K562 (cell line): Measurements from ENCODE around the gene ETFRF1. TPM values are rescaled to one million over a fixed set of nuclear protein-coding genes. Genes with fewer than 3 reads are reported as not detected.

Experiments used
- BRCA1 ChIP-seq, 2 experiments: fragments of 450-650 bp in 1 of 2; sonication (generic) in 1 of 2; formaldehyde crosslinking in 1 of 2; IDR thresholded peaks; 2 replicates each; pipeline versions ENCODE4 v1.5.0 to v1.6.1; 2017 to 2020; ENCODE audit warnings: mild to moderate bottlenecking in 1 of 2, missing genetic modification reagents in 1 of 2
- CEBPB ChIP-seq: fragments of 450-650 bp; IDR thresholded peaks from 2 replicates; pipeline ENCODE4 v1.6.1; 2016; ENCODE audit warnings: missing genetic modification characterization, missing compliant biosample characterization
- EZH2 ChIP-seq: IDR thresholded peaks from 2 replicates; pipeline ENCODE4 v1.6.1; 2012; ENCODE audit warnings: low read depth, mild to moderate bottlenecking, inconsistent platforms, low read length, borderline replicate concordance
- FOXP1 ChIP-seq: sonication (generic); formaldehyde crosslinking; IDR thresholded peaks from 2 replicates; pipeline ENCODE4 v1.8.0; 2022; ENCODE audit warnings: mild to moderate bottlenecking, missing genetic modification reagents
- HNRNPH1 ChIP-seq: fragments of 200-400 bp; formaldehyde crosslinking; optimal IDR thresholded peaks from 2 replicates; pipeline ENCODE3; 2017; ENCODE audit warnings: low read depth, mild to moderate bottlenecking, low read length, moderate library complexity
- KHSRP ChIP-seq: fragments of 450-650 bp; IDR thresholded peaks from 2 replicates; pipeline ENCODE4 v1.6.1; 2017
- NR2C2 ChIP-seq, 2 experiments: fragments of 200-800 bp in 1 of 2; sonication (Bioruptor generic) in 1 of 2; sonication (generic) in 1 of 2; formaldehyde crosslinking in 1 of 2; IDR thresholded peaks; 2 replicates each; pipeline versions ENCODE4 v1.6.1 to v1.8.0; 2016 to 2022; ENCODE audit warnings: mild to moderate bottlenecking in 1 of 2, missing compliant biosample characterization in 1 of 2, missing genetic modification characterization in 1 of 2, missing genetic modification reagents in 1 of 2
- SIN3A ChIP-seq, 2 experiments: fragments of 150-350 bp in 1 of 2; IDR thresholded peaks; 2 replicates each; pipeline ENCODE4 v1.6.1; 2011 to 2016; ENCODE audit warnings: borderline replicate concordance in 2 of 2, low read depth in 2 of 2, low read length in 2 of 2, mild to moderate bottlenecking in 2 of 2, moderate library complexity in 2 of 2; ENCODE audit not compliant: control insufficient read depth in 1 of 2
- ZBTB7A ChIP-seq: IDR thresholded peaks from 2 replicates; pipeline ENCODE4 v1.6.1; 2011; ENCODE audit warnings: low read depth, mild to moderate bottlenecking, low read length, moderate library complexity, borderline replicate concordance; ENCODE audit not compliant: control insufficient read depth
- polyA plus RNA-seq, 8 experiments: library from polyadenylated mRNA; depleted of rRNA in 4 of 8; stranded (reverse) in 5 of 8; unstranded in 3 of 8; fragments of >200 nt; fragmentation: Nextera tagmentation in 2 of 8; fragmentation: Illumina TruSeq in 1 of 8; extraction: Ambion mirVana in 2 of 8; extraction: Trizol in 1 of 8; gene quantifications; 2 replicates each; pipeline versions ENCODE4 v1.2.1 to v1.2.3, GENCODE V29; 2011 to 2014; ENCODE audit warnings: inconsistent platforms in 1 of 8, missing spikeins in 1 of 8
- total RNA-seq, 7 experiments: library from RNA; depleted of rRNA in 6 of 7; stranded (reverse); fragments of >200 nt in 6 of 7; fragmentation: Illumina TruSeq in 2 of 7; extraction: Trizol in 2 of 7; gene quantifications; 2 replicates each; pipeline versions ENCODE4 v1.2.1 to v1.2.3, GENCODE V29; 2011 to 2021; ENCODE audit warnings: low replicate concordance in 1 of 7
- TF ChIP-seq, protein P1 (sequence below): fragments of 150-350 bp; IDR thresholded peaks from 2 replicates; pipeline ENCODE4 v1.6.1; 2014; ENCODE audit warnings: low read depth, mild to moderate bottlenecking, low read length, borderline replicate concordance
- TF ChIP-seq, protein P2 (sequence below): IDR thresholded peaks from 2 replicates; pipeline ENCODE4 v1.6.1; 2014; ENCODE audit warnings: antibody characterized with exemption
- TF ChIP-seq, protein P3 (sequence below): fragments of 450-650 bp; formaldehyde crosslinking; IDR thresholded peaks from 2 replicates; pipeline ENCODE4 v1.4.0; 2020; ENCODE audit warnings: mild to moderate bottlenecking, moderate library complexity
- TF ChIP-seq, protein P4 (sequence below), 2 experiments: IDR thresholded peaks; 2 replicates each; pipeline ENCODE4 v1.6.1; 2011; ENCODE audit warnings: borderline replicate concordance in 1 of 2, control low read depth in 1 of 2, low read depth in 1 of 2, low read length in 1 of 2, mild to moderate bottlenecking in 1 of 2, mixed read lengths in 1 of 2, moderate library complexity in 1 of 2; ENCODE audit not compliant: insufficient read depth in 1 of 2, insufficient read length in 1 of 2, poor library complexity in 1 of 2, severe bottlenecking in 1 of 2; ENCODE audit errors: extremely low read depth in 1 of 2
- TF ChIP-seq, protein P5 (sequence below): fragments of 450-650 bp; IDR thresholded peaks from 2 replicates; pipeline ENCODE4 v1.6.1; 2016; ENCODE audit warnings: low read depth, mild to moderate bottlenecking, moderate library complexity

The ETFRF1 gene
- total and polyA plus RNA-seq, 9 of the 15 experiments (the other 6 are each of a cell fraction or from before 2014, with no cell fraction given): 16.1 to 107 (median 33.7) TPM

DNA sequence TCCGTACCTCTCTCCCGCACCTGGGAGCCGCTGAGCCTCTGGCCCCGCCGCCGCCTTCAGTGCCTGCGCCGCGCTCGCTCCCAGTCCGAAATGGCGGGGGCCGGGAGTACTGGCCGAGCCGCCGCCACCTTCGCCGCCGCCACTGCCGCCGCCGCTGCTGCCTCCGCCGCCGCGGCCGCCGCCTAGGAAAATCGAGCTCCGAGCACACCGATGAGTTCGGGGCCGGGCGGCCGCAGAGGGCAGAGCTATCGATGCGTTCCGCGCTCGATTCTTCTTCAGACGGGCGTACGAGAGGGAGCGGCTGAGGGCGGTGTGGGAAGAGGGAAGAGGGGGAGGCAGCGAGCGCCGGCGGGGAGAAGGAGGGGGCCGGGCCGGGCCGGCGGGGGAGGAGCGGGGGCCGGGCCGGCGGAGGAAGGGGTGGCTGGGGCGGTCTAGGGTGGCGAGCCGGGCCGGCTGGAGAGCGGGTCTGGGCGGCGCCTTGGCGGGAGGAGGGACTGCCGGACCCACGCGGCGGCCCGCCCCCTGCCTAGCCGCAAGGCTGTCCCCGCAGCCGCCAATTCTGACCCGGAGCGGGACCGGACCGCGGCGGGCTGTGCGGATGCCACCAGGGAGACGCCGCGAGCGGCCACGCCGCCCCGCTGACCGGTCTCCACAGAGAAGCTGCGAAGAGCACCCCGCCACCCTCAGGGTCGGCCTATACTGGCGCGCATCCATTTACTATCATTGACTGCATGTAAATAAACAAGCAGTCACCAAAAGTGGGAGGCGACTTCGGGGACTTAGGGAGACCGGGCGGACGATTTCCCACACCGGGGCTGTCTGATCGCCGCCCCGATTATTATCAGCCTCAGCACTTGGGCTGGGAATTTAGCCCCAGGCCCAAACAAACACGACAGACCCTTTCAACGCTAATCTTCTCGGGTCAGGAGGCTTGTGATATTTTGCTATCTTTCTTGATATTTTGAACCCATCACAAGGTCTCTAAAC, 56.0 kb downstream of the ETFRF1 start, which contains the start of gene KRAS (continued):
- TF ChIP-seq, protein P1, sequence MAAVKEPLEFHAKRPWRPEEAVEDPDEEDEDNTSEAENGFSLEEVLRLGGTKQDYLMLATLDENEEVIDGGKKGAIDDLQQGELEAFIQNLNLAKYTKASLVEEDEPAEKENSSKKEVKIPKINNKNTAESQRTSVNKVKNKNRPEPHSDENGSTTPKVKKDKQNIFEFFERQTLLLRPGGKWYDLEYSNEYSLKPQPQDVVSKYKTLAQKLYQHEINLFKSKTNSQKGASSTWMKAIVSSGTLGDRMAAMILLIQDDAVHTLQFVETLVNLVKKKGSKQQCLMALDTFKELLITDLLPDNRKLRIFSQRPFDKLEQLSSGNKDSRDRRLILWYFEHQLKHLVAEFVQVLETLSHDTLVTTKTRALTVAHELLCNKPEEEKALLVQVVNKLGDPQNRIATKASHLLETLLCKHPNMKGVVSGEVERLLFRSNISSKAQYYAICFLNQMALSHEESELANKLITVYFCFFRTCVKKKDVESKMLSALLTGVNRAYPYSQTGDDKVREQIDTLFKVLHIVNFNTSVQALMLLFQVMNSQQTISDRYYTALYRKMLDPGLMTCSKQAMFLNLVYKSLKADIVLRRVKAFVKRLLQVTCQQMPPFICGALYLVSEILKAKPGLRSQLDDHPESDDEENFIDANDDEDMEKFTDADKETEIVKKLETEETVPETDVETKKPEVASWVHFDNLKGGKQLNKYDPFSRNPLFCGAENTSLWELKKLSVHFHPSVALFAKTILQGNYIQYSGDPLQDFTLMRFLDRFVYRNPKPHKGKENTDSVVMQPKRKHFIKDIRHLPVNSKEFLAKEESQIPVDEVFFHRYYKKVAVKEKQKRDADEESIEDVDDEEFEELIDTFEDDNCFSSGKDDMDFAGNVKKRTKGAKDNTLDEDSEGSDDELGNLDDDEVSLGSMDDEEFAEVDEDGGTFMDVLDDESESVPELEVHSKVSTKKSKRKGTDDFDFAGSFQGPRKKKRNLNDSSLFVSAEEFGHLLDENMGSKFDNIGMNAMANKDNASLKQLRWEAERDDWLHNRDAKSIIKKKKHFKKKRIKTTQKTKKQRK: no peak
- no peak for TF ChIP-seq EZH2
- TF ChIP-seq, protein P2, sequence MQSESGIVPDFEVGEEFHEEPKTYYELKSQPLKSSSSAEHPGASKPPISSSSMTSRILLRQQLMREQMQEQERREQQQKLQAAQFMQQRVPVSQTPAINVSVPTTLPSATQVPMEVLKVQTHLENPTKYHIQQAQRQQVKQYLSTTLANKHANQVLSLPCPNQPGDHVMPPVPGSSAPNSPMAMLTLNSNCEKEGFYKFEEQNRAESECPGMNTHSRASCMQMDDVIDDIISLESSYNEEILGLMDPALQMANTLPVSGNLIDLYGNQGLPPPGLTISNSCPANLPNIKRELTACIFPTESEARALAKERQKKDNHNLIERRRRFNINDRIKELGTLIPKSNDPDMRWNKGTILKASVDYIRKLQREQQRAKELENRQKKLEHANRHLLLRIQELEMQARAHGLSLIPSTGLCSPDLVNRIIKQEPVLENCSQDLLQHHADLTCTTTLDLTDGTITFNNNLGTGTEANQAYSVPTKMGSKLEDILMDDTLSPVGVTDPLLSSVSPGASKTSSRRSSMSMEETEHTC: no peak
- peak; percentile 22; the same call in 1 of the 2 replicates for TF ChIP-seq ZBTB7A
- peak; percentile 56 to 59; a peak in 2 of 4 replicates for TF ChIP-seq SIN3A (IDR thresholded peaks at IDR 0.05; ENCODE audit: borderline replicate concordance in 2 of 2, control insufficient read depth in 1 of 2, low read depth in 2 of 2, low read length in 2 of 2)
- no peak for TF ChIP-seq KHSRP
- TF ChIP-seq, protein P3, sequence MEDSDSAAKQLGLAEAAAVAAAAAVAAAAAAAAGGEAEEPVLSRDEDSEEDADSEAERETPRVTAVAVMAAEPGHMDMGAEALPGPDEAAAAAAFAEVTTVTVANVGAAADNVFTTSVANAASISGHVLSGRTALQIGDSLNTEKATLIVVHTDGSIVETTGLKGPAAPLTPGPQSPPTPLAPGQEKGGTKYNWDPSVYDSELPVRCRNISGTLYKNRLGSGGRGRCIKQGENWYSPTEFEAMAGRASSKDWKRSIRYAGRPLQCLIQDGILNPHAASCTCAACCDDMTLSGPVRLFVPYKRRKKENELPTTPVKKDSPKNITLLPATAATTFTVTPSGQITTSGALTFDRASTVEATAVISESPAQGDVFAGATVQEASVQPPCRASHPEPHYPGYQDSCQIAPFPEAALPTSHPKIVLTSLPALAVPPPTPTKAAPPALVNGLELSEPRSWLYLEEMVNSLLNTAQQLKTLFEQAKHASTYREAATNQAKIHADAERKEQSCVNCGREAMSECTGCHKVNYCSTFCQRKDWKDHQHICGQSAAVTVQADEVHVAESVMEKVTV (CRISPR knock-in tag): no peak
- TF ChIP-seq, protein P4, sequence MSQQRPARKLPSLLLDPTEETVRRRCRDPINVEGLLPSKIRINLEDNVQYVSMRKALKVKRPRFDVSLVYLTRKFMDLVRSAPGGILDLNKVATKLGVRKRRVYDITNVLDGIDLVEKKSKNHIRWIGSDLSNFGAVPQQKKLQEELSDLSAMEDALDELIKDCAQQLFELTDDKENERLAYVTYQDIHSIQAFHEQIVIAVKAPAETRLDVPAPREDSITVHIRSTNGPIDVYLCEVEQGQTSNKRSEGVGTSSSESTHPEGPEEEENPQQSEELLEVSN (IDR thresholded peaks at IDR 0.05; ENCODE audit: borderline replicate concordance in 1 of 2, extremely low read depth in 1 of 2, insufficient read depth in 1 of 2, insufficient read length in 1 of 2, low read depth in 1 of 2, low read length in 1 of 2, poor library complexity in 1 of 2, severe bottlenecking in 1 of 2): peak; percentile 28 to 73
- no peak for TF ChIP-seq NR2C2 (CRISPR knock-in tag; IDR thresholded peaks at IDR 0.05)
- TF ChIP-seq NR2C2 (tag; IDR thresholded peaks at IDR 0.05): peak; percentile 52; the same call in 1 of the 2 replicates
- TF ChIP-seq HNRNPH1: no peak
- TF ChIP-seq FOXP1: peak; percentile 92
- TF ChIP-seq CEBPB: no peak
- TF ChIP-seq, protein P5, sequence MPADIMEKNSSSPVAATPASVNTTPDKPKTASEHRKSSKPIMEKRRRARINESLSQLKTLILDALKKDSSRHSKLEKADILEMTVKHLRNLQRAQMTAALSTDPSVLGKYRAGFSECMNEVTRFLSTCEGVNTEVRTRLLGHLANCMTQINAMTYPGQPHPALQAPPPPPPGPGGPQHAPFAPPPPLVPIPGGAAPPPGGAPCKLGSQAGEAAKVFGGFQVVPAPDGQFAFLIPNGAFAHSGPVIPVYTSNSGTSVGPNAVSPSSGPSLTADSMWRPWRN: peak; percentile 34; the same call in 1 of the 2 replicates
- TF ChIP-seq BRCA1 (IDR thresholded peaks at IDR 0.05): no peak
- TF ChIP-seq BRCA1 (CRISPR knock-in tag; IDR thresholded peaks at IDR 0.05): no peak
